ENCODE data around the gene GLIS2.

The GLIS2 gene

DNA sequence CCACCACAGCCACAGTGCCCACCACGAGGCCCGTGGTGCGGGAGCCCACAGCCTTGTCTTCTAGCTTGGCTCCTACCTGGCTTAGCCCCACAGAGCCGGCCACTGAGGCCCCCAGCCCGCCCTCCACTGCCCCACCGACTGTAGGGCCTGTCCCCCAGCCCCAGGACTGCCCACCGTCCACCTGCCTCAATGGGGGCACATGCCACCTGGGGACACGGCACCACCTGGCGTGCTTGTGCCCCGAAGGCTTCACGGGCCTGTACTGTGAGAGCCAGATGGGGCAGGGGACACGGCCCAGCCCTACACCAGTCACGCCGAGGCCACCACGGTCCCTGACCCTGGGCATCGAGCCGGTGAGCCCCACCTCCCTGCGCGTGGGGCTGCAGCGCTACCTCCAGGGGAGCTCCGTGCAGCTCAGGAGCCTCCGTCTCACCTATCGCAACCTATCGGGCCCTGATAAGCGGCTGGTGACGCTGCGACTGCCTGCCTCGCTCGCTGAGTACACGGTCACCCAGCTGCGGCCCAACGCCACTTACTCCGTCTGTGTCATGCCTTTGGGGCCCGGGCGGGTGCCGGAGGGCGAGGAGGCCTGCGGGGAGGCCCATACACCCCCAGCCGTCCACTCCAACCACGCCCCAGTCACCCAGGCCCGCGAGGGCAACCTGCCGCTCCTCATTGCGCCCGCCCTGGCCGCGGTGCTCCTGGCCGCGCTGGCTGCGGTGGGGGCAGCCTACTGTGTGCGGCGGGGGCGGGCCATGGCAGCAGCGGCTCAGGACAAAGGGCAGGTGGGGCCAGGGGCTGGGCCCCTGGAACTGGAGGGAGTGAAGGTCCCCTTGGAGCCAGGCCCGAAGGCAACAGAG lies 66.3 kb downstream of the GLIS2 start:
- DNase-seq (ENCODE audit: low read depth), result no peak

- no peak for DNase-seq (ENCODE audit: low read depth)
Observed at GRCh38 chr16:4382795-4383357, 67.0 kb downstream of the GLIS2 start.

- DNase-seq (ENCODE audit: low read depth), result no peak
Observed at GRCh38 chr16:4383591-4384444, 68.0 kb downstream of the GLIS2 start.

- DNase-seq (ENCODE audit: low read depth), result no peak
Observed at GRCh38 chr16:4384509-4384942, 68.7 kb downstream of the GLIS2 start.

- no peak for DNase-seq (ENCODE audit: low read depth)
Observed at GRCh38 chr16:4385066-4385788, 69.4 kb downstream of the GLIS2 start.

DNA sequence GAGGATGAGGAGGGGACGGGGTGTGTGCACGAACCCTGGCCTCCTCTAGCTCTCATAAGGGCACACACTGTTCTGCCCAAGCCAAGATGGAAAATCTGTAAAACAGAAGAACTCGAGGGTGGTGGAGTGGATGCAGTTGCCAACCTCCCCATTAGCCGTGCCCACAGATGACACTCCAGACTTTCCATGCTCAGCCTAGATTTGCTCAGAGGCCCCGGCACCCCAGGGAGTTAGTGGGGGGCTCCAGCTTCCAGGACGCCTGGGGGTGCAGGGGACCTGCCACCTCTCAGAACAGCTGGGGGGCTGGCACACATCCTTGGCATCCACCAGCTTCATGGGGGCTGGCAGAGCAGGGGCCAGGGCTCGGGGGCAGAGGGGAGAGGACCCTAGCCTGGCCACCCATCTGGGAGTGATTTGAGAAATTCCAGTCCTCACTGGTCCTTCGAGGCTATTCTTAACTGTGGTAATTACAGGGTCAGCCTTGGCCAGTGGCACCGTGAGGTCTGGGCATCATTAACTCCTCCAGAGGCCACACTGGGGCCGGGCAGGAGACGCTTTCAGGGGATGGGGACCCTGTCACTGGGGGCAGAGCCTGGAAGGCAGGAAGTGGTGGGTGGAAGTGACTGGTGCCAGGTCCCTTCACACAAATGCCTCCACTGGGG lies 70.1 kb downstream of the GLIS2 start:
- DNase-seq (ENCODE audit: low read depth), result no peak

DNA sequence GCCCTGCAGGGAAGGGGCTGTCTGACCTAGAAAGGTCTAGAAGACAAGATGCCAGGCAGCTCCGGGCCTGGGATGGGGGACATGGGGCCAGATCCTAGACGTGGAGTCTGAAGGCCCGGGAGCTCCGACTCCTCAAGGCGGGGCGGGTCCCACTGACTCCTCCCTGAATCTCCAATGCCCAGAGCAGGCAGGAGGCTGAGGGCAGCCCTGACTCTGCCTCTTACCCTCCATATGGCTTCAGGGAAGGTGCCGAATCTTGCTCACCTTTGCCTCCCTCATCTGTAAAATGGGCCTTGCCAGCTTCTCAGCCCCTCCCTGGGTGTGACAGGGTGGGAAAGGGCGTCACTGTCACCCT lies 70.6 kb downstream of the GLIS2 start:
- no peak for DNase-seq (ENCODE audit: low read depth)

GRCh38 chr16:4386951-4387565 lies 71.2 kb downstream of the GLIS2 start:
- DNase-seq (ENCODE audit: low read depth), result no peak

DNA sequence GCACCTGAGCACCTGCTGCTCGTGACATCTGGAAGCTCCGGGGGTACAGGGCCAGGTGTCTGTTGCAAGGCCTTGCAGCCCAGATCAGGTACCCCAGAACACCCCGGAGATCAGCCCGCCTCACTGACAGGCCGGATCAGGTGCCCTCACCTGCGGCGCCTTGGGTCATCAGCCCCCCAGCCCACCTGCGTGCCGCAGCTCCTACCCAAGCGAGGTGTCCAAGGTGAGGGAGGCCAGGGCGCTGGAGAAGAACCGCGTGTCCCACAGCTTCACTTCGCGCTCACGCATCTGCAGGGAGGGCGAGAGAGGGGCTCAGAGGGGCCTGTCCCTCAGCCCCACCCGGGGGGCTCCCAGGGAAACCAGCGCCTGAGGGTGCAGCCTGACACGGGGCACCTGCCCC lies 71.9 kb downstream of the GLIS2 start:
- no peak for DNase-seq (ENCODE audit: low read depth)

DNA sequence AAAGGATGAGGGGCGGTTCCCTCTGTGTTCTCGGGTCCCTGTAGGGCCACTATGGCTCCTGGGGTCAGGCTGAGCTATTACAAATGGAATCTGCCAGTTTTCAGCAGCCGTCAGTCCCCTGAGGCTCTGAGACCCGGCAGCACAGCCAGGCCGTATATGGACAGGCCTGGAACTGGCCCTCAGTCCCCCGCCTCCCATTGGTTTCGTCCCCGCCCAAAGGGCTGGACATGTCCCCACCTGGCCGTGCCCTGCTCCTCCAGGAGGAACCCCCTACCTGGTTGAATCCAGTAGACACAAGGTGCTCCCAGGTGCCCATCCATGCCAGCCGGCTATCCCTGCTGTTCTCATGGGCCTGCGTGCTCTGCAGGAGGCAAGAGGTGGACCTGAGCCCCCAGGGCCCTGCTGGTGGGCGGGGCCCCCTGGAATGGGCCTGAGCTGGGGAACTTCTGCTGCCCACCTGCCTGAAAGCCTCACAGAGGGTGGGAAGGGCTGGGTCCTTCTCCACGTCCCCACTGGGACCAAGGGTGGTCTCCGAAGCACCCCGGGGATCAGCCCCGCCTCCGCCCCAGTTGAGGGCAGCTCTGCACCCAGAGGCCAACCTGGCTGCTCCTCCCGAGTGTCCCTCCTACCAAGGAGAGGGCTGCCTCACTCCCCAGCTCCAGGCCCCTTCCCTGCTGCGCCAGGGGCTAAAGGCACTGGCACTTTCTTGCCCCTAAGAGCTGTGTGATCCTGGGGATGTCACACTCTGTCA lies 72.6 kb downstream of the GLIS2 start:
- DNase-seq (ENCODE audit: low read depth), result no peak

All from T follicular helper cell (primary cell).